ENCODE results near the gene PRSS38.

DNA sequence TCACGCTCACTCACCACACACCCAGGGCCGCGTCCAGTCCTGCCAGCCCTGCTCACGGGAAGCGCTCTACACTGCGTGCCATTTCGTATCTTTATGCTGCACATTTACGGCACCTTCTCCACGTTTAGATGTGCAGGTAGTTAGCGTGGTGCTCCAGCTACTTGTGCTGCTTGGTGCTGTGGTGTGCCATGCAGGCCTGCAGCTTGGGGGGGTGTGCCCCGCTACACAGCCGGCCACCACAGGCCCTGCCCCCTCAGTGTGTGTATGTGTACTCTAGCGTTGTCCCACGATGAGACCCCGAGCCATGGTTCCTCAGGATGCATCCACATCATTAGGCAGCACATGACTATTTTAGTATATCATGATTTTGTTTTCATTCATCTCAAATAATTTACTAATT, 41.9 kb upstream of the PRSS38 start:
- TF ChIP-seq, protein P1, sequence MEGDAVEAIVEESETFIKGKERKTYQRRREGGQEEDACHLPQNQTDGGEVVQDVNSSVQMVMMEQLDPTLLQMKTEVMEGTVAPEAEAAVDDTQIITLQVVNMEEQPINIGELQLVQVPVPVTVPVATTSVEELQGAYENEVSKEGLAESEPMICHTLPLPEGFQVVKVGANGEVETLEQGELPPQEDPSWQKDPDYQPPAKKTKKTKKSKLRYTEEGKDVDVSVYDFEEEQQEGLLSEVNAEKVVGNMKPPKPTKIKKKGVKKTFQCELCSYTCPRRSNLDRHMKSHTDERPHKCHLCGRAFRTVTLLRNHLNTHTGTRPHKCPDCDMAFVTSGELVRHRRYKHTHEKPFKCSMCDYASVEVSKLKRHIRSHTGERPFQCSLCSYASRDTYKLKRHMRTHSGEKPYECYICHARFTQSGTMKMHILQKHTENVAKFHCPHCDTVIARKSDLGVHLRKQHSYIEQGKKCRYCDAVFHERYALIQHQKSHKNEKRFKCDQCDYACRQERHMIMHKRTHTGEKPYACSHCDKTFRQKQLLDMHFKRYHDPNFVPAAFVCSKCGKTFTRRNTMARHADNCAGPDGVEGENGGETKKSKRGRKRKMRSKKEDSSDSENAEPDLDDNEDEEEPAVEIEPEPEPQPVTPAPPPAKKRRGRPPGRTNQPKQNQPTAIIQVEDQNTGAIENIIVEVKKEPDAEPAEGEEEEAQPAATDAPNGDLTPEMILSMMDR (IDR thresholded peaks at IDR 0.05) = no peak
- TF ChIP-seq POLR2AphosphoS5 (IDR thresholded peaks at IDR 0.05; ENCODE audit: low read depth, low read length) (no peak), SIN3A (IDR thresholded peaks at IDR 0.05; ENCODE audit: borderline replicate concordance, insufficient read depth, low read depth, low read length) (no peak), REST (IDR thresholded peaks at IDR 0.05; ENCODE audit: insufficient read depth in 1 of 2, low read depth in 2 of 2, low read length in 1 of 2) (no peak), TCF7L2 (IDR thresholded peaks at IDR 0.05; ENCODE audit: low read depth, low read length) (no peak)
